Left ventricle myocardium superior (tissue), 1 donor: ENCODE measurements around the gene CRNKL1. TPM values are rescaled to one million over a fixed set of nuclear protein-coding genes. Genes with fewer than 3 reads are reported as not detected.

ENCODE experiments used
- ATAC-seq: fragments of 200-7000 bp; cut with Tn5 transposase; one replicate; pipeline ENCODE4 v1.9.1; 2020; ENCODE audit warnings: mild to moderate bottlenecking, moderate library complexity
- DNase-seq: peaks from one replicate; pipeline ENCODE4 v3.0.0-alpha.2; 2020
- intact Hi-C: fragments of 100-400 bp; cut with micrococcal nuclease; formaldehyde crosslinking; loops from one replicate; pipeline ENCODE4 v1.11.0; 2022
- long read RNA-seq: library from polyadenylated mRNA; unstranded; transcript quantifications from one replicate; pipeline ENCODE4 v2.0.0, GENCODE V29; 2021
- total RNA-seq: library from RNA; stranded (reverse); fragmentation: NEBNext Ultra II Directional; extraction: Animal tissue kit (Norgen Biotek cat#: 25700); gene quantifications from one replicate; pipeline ENCODE4 v1.2.1, GENCODE V29; 2021
- donor health status: DM: no; HTN: yes; CAD: no; lungs with severe emphysema.

The CRNKL1 gene
- total RNA-seq: 17.6 TPM
- long read RNA-seq, full-length matches to known transcripts: 29 of 44 reads
- long read RNA-seq, partial matches to known transcripts: 11 of 44 reads
- long read RNA-seq, other reads (novel, unspliced or antisense): 4 of 44 reads

DNA sequence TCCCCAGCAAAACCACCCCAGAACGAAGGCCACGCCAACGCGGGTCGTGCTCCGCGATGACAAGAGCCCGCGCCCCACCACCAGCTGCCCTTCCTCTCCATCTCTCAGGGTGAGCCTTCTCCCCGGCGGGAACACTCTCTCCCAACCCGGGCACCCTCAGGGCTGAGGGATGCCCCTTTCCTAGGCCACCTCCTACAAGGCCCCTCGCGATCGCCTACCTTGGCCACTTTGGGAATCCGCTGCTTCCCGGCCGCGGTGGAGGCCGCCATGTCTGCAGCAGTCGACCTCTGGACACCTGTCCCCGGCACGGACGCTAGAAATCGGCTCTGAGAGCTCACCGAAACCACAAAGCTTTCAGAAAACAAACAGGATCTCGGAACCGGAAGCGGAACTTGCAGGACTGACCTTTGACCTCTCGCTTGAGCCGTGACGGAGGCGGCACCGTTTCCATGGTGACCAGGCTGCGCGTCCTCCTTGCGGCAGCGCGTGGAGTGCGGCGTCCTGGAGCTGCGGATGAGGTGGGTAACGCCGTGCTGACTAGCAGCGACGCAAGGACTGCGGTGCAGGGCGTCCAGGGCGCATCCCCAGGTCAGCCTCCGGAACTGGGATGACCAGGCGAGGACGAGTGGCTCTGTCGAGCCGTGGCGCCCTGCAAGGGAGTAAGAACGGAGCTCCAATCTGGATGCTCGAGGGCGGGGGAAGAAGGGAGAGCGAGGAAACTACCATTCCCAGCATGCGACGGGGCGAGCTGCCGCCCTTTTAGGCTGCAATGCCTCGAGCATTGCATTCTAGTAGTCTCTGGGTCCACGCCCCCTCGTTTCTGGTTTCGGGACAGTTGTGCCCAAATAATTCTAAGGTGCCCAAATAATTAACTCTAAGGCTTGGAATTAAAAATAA is at the start of gene CRNKL1, which contains the start of gene CFAP61:
TSS of gene CRNKL1 (minus strand) at position 393 of the 897 bp plus-strand sequence. CDS start at position 269, 124 bp downstream.
TSS of gene CFAP61 (plus strand) at position 459 of the 897 bp plus-strand sequence. CDS start 4,122 bp downstream, outside the sequence.
- intact Hi-C loops: no loop called here
- DNase-seq: peak; percentile 98
- ATAC-seq: peak; percentile 99

DNA sequence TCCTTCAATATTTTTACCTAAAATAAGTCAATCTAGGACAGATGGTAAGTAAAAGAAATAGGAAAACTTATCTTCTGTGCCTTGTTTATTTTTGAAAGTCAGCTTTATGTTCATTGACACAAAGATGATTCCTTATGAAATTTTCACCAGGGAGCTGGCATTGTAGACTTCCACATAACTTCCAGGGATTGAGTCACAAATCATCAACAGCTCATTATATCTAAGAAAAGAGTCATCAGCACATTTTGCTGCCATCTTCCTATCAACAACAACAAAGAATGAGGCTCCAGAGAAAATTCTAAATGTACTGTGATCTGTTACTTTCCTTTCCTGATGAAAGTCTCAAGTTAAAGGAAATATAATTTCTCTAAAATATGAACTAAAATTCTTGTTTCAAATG is 48.6 kb upstream of the CRNKL1 start:
- ATAC-seq (no peak), DNase-seq (no peak)
- intact Hi-C loops: no loop called here

- ATAC-seq (peak; percentile 63), DNase-seq (peak; percentile 44)
- intact Hi-C loops: no loop called here
Observed at GRCh38 chr20:20096421-20096820, 44.2 kb upstream of the CRNKL1 start.

DNA sequence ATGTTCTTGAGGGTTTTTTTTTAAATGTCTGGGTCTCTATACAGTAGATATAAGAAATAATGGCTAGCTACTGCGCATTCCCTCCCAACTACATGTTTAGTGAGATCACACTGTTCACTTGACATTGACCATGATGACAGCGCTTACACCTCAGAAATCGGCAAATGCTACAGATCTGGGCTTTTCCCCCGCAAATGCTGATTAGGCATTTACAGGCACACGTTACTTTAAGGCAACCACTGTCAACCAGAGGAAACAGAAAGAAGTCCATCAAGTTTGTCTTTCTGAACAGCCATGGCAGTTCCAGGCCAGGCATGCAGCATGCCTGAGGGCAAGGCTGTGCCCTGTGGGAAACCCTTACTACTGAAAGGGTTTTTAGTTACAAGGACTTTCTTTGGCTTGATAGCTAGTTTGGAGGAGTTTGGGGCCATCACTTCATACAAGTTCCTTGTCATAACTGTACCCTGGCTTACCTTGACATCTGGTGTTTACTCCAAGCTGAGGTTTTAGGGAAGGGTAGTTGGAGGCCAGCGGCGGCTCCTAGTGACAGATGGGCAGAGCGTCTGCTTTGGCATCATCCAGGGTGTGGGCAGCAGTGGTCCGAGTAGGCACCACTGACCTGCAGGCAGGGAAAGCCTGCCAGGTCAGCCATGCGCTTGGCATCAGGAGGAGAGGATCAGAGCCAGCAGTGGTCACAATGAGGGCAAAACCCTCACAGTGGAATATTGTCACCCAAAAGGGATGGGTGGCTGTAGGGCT is 43.0 kb upstream of the CRNKL1 start:
- intact Hi-C loops: no loop called here
- DNase-seq (no peak), ATAC-seq (no peak)

- DNase-seq: no peak
- intact Hi-C loops: no loop called here
- ATAC-seq: no peak
Observed at GRCh38 chr20:20094410-20094809, 42.1 kb upstream of the CRNKL1 start.

GRCh38 chr20:20092827-20093226 is 40.6 kb upstream of the CRNKL1 start:
- intact Hi-C loops: no loop called here
- ATAC-seq: no peak
- DNase-seq: no peak

DNA sequence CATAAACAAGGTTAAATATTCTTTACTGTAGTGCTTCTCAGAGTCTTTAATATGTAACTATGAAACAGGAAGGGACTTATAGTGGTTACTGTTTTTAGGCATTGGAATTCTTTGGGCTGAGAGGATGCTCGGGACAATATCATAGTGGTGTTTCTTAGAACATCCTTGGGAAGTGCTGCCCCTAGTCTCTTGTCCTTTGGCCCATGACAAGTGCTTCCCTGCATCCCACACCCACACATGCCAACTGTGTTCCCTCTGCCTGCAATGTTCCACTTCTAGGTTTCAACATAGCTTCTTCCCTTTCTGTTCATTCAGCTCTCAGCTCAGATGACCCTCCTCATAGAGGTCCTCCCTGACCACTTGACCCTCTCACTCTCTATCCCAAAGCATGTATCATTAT is 37.7 kb upstream of the CRNKL1 start:
- intact Hi-C loops: loop anchor here (10.0 kb wide), 1 partner anchor 475 kb away; no protein-coding TSS in a partner anchor
- DNase-seq (no peak), ATAC-seq (no peak)

DNA sequence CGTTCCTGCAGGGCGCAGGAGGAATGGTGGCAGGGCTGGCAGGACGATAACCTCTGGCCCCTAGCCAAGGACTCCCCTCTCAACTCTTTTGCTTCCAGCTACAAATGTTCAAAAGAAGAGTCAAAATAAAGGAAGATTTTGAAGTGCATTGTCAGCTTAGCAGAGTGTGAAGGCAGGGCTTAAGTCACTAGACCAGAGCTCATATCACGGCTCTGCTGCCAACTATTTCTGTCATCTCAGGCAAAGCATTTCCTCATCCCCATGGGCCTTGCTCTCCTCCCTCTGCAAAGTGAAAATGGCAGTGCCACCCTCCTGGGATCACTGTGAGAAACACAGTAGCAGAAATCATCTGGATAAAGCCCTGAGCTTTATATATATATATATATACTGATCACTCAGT is 36.8 kb upstream of the CRNKL1 start:
- peak; percentile 43 for DNase-seq
- peak; percentile 57 for ATAC-seq
- intact Hi-C loops: loop anchor here (10.0 kb wide), 1 partner anchor 476 kb away; no protein-coding TSS in a partner anchor

- intact Hi-C loops: loop anchor here (10.0 kb wide), 1 partner anchor 479 kb away; no protein-coding TSS in a partner anchor
- ATAC-seq: peak; percentile 77
- DNase-seq: no peak
Observed at GRCh38 chr20:20085812-20086211, 33.5 kb upstream of the CRNKL1 start.

DNA sequence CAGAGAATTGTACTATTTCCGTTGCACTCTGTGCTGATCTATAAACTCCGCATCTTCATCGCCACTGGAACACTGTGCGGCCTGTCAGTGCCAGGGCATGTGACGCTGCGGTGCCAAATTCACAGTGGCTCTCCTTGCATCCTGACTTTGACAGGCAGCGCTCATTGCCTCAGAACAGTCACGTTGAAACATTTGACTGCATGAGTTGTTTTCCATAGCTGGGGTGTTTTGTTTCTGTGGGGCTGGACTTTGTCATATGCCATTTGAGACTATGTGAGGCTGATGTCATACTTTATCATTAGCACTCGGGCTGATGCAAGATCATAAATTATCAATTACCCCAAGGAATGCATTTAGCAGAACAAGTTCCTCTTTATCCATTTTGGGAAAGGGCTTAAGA is 32.8 kb upstream of the CRNKL1 start:
- DNase-seq: peak; percentile 85
- intact Hi-C loops: loop anchor here (10.0 kb wide), 1 partner anchor 480 kb away; no protein-coding TSS in a partner anchor
- peak; percentile 89 for ATAC-seq

DNA sequence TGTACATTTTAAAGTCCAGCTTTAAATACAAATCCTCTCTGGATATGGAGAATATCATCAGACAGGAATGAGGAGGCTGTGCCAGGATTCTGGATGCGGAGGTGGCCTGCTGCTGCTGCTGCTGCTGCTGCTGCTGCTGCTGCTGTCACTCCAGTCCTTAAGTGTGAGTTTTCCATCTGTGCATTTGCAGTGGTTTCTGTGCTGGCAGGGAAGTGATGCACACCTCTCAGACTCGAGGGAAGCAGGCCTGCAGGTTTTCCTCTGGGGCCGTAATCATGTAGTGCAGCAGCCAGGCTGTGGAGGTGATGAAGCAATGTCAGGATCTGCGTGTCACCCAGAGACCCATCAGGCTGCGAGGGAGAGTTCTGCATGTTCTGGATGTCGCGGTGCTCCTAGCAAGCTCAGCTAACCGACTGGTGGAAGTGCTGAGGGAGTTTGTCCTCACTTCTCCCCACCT is 32.1 kb upstream of the CRNKL1 start:
- DNase-seq (peak; percentile 44), ATAC-seq (peak; percentile 31)
- intact Hi-C loops: loop anchor here (5.0 to 10.0 kb wide), 2 partner anchors 153 to 480 kb away; no protein-coding TSS in a partner anchor

- ATAC-seq (peak; percentile 23), DNase-seq (no peak)
- intact Hi-C loops: loop anchor here (5.0 to 10.0 kb wide), 2 partner anchors 153 to 481 kb away; no protein-coding TSS in a partner anchor
Observed at GRCh38 chr20:20083807-20084206, 31.5 kb upstream of the CRNKL1 start.

DNA sequence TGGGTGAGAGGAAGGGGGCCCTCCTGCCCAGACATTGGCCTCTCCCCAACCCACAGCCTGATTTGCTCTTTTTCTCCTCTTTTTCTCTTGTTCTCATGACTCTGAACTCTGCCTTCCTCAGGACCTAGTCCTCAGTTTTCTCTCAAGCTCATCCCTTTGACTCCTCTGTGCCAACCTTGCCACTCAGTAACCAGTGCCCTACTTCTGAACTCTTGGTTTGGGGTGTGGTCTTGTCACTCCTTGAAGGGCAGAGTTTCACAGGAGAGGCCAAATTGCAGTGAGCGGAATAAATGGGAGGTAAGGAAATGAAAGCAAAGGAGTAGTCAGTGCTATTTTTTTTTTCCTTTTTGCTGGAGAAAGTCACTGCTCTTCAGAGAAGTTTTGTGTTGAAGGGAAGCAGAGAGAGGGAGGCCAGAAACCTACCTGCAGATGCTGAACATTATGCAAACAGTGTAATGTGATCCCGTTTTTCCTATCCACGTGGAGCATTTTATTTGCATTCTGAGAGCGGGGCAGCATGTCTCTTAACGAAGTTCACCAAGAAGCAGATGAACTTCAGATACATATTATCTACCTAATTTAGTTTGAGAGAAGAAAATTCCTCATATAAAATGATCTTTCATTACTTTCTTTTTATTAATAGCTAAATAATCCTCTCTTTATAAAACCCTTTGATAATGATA is 27.0 kb upstream of the CRNKL1 start:
- ATAC-seq (no peak), DNase-seq (no peak)
- intact Hi-C loops: no loop called here

DNA sequence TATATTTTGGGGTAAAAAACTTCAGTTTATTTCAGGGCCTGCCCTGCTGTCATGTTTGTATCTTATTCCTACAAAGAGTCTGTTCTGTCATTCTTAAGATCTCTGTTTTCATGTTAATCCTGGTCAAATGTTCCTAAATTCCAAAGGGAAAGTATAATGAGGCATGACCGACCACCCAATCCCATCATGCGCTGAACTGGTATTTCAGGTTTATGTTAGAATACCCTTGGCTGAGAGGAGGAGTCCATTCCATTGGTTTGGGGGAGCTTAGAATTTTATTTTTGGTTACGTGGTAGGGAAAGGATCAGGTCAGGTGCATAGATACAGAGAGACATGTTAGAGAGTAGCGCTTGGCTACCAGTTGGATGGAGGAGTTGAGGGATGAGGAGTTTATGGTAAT is 25.8 kb upstream of the CRNKL1 start:
- ATAC-seq: no peak
- intact Hi-C loops: no loop called here
- DNase-seq: no peak

DNA sequence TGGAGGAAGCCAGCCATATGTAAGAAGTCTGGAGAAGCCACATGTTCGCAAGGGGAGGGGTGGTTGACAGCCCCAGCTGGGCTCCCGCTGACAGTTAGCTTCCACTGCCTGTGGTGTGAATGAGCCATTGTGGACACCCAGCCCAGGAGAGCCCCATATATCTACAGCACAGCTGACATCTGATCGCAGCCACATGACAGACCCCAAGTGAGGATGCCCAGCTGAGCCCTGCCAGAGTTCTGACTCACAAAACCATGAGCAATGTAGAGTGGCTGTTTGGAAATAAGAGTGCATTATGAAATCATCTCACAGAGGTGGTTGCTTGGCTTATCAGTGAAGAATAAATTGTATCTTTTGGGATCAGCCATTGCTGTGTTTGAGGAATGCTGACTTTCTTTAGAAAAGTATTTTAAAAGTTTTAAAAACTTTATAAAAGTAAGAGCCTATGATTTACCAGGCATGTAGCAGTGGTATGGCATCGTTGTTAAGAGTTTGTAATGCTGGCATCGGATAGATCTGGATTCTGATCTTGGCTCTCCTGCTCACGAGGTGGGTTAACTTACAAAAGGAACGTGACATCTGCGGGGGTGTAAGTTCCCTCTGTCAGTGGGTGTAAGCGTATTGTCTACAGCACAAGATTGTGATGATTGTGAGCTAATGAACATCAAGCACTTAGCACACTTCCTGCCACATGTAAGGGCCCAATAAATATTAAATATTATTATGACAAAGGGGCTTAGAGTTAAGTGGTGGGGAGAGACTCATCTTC is 24.2 kb upstream of the CRNKL1 start:
- DNase-seq (no peak), ATAC-seq (no peak)
- intact Hi-C loops: no loop called here

DNA sequence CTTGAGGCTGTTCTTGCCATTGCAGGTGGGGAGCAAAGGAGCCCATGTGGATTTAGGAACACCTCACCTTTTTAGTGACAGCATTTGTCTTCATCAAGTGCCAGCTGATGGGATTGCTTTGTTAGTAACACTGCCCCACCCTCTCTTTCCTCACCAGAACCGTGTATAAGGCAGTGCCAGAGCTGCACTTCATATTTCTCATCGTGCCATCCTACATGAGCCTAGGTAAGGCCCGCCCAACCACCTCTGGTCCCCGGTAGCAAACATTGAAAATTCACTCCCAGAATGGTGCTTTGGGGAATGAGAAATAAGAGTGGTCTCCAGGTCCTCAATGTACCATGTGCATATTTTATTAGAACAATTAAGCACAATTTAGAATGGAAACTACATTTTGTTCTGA is 22.8 kb upstream of the CRNKL1 start:
- intact Hi-C loops: no loop called here
- no peak for DNase-seq
- ATAC-seq: no peak

DNA sequence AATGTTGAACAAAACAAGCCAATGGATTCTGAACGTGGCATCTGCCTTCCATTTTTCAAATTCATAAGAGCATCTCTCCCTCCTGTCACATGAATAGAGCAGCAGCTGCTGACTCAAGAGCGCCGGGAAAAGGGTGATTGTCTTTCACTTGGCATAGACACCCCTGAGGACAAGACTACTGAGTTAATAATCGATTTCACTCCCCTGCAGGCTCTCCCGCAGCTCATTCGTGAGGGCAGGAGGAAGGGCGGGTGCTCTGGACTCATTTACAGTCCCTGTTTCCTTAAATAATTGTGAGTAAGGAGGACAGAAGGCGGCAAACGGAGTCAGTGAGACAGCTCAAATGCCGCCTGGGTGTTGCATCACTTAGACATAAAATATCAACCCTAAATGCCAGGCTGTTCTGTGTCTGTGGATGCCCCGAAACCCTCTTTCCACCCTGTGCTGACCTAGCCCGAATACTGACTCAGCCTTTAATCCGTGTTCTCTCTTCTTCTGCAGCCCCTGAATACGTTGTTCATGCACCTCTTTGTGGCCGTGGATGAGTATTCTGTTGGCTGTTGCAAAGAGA is 21.6 kb upstream of the CRNKL1 start:
- no peak for ATAC-seq
- intact Hi-C loops: no loop called here
- DNase-seq: no peak
